Measurements from ENCODE around the gene TENT4A. TPM values are rescaled to one million over a fixed set of nuclear protein-coding genes. Genes with fewer than 3 reads are reported as not detected.

TENT4A gene
- total and polyA plus RNA-seq, 2 of the 13 experiments (the other 11 are each of a cell fraction or from before 2014, with no cell fraction given): 6.3 to 13.3 TPM

DNA sequence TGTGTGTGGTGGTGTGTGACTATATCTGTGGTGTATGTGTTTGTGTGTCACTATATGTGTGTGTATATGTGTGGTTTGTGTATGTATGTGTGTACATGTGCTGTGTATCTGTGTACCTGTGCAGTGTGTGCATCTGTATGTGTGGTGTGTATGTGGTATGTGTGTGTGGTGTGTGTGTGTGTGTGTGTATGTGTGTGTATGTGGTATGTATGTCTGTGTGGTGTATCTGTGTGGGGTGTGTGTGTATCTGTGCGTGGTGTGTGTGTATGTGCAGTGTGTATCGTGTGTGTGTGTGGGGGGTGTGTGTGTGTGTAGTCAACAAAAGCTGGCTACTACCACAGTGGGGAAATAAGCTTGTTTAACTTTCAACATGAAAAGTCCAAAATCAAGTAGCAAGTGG, 31.6 kb upstream of the TENT4A start:
- no peak for DNase-seq (ENCODE audit: low spot score)
- H3K4me1 ChIP-seq (ENCODE audit: insufficient read depth, low read length): no peaks in the 10 kb centered on the region; the same call in 1 of the 2 replicates
- ATAC-seq: no peak
- CTCF ChIA-PET (ENCODE audit: low intra/inter-chr PET ratio, low total read pairs): no interaction called here
- BruUV-seq (replicated peaks): no TSS peak
- no peak overlapping the region for H2AFZ ChIP-seq (ENCODE audit: low read length)
- H3K36me3 ChIP-seq (replicated peaks in 1 of 2; ENCODE audit: control insufficient read depth in 1 of 2, insufficient read depth in 2 of 2, low read length in 2 of 2): no peaks in the 10 kb centered on the region
- no peak for FAIRE-seq
- H3K9me3 ChIP-seq (ENCODE audit: low read length): no peaks in the 10 kb centered on the region; the same call in 1 of the 2 replicates
- in situ Hi-C loops (cut with HindIII; ENCODE audit: extremely low pct_ligation_motif_present, low pct_unique_long_range_greater_than_20kb): no loop called here
- no peak overlapping the region for H3K4me3 ChIP-seq (replicated peaks in 1 of 3; ENCODE audit: insufficient read depth in 1 of 3, low read depth in 2 of 3, low read length in 3 of 3)
- WGBS (ENCODE audit: low lambda C conversion rate): 24% methylated on average over 2 of the region's 2 CpGs
- TF ChIP-seq ERF (CRISPR knock-in tag; IDR thresholded peaks at IDR 0.05) (no peak), RFXAP (CRISPR knock-in tag; IDR thresholded peaks at IDR 0.05; ENCODE audit: borderline replicate concordance) (no peak), ZNF207 (IDR thresholded peaks at IDR 0.05; ENCODE audit: borderline replicate concordance) (peak; percentile 59; the same call in 1 of the 2 replicates), MYPOP (CRISPR knock-in tag; IDR thresholded peaks at IDR 0.05) (no peak), ZNF556 (CRISPR knock-in tag; IDR thresholded peaks at IDR 0.05; ENCODE audit: borderline replicate concordance) (no peak), KDM4B (CRISPR knock-in tag; IDR thresholded peaks at IDR 0.05) (no peak), RAD51 (IDR thresholded peaks at IDR 0.05; ENCODE audit: borderline replicate concordance) (no peak), CBX5 (CRISPR knock-in tag; IDR thresholded peaks at IDR 0.05; ENCODE audit: borderline replicate concordance) (no peak)
- TF ChIP-seq, protein P1, sequence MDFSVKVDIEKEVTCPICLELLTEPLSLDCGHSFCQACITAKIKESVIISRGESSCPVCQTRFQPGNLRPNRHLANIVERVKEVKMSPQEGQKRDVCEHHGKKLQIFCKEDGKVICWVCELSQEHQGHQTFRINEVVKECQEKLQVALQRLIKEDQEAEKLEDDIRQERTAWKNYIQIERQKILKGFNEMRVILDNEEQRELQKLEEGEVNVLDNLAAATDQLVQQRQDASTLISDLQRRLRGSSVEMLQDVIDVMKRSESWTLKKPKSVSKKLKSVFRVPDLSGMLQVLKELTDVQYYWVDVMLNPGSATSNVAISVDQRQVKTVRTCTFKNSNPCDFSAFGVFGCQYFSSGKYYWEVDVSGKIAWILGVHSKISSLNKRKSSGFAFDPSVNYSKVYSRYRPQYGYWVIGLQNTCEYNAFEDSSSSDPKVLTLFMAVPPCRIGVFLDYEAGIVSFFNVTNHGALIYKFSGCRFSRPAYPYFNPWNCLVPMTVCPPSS (IDR thresholded peaks at IDR 0.05): 0 out of 2 replicates have a peak, but pooled peaks have one; percentile 53
- TF ChIP-seq, protein P2, sequence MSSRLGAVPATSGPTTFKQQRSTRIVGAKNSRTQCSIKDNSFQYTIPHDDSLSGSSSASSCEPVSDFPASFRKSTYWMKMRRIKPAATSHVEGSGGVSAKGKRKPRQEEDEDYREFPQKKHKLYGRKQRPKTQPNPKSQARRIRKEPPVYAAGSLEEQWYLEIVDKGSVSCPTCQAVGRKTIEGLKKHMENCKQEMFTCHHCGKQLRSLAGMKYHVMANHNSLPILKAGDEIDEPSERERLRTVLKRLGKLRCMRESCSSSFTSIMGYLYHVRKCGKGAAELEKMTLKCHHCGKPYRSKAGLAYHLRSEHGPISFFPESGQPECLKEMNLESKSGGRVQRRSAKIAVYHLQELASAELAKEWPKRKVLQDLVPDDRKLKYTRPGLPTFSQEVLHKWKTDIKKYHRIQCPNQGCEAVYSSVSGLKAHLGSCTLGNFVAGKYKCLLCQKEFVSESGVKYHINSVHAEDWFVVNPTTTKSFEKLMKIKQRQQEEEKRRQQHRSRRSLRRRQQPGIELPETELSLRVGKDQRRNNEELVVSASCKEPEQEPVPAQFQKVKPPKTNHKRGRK (CRISPR knock-in tag; IDR thresholded peaks at IDR 0.05): no peak
- no peaks in the 10 kb centered on the region; a peak in 1 of 5 replicates for H3K27me3 ChIP-seq (ENCODE audit: control insufficient read depth in 1 of 2, insufficient read depth in 2 of 2, low read length in 2 of 2)
- no peak overlapping the region for H3K9ac ChIP-seq (ENCODE audit: insufficient read depth, low read depth, low read length)
- no peaks in the 10 kb centered on the region for H4K20me1 ChIP-seq (ENCODE audit: insufficient read depth, low read length)
- POLR2A ChIA-PET: no interaction called here
- H3K27ac ChIP-seq (ENCODE audit: extremely low read length, insufficient read depth, low read length): no peak overlapping the region
- intact Hi-C loops (cut with micrococcal nuclease; ENCODE audit: unreplicated experiment): no loop called here
- H3K79me2 ChIP-seq (ENCODE audit: insufficient read depth, low read length): no peaks in the 10 kb centered on the region
- no peak overlapping the region for H3K4me2 ChIP-seq (ENCODE audit: low read depth, low read length)

Measured in HepG2 (cell line).